ENCODE data around the gene MIOX.

MIOX gene

GRCh38 chr22:50471962-50472361, 14.7 kb upstream of the MIOX start:
- no peak for TF ChIP-seq EGR1 (IDR thresholded peaks at IDR 0.05)
- no peak for TF ChIP-seq TEAD4 (IDR thresholded peaks at IDR 0.05)
- TF ChIP-seq TAF1 (IDR thresholded peaks at IDR 0.05; ENCODE audit: low read depth), result no peak
- no peak for TF ChIP-seq ZBTB7A (IDR thresholded peaks at IDR 0.05; ENCODE audit: low read depth)
- TF ChIP-seq USF1 (IDR thresholded peaks at IDR 0.05), result no peak
- TF ChIP-seq TCF12 (IDR thresholded peaks at IDR 0.05; ENCODE audit: low read depth), result no peak
- TF ChIP-seq YY1 (IDR thresholded peaks at IDR 0.05; ENCODE audit: low read depth), result no peak
- TF ChIP-seq CREB1 (IDR thresholded peaks at IDR 0.05; ENCODE audit: low read depth), result no peak
- no peak for TF ChIP-seq NFIC (IDR thresholded peaks at IDR 0.05)
- no peak for TF ChIP-seq REST (IDR thresholded peaks at IDR 0.05; ENCODE audit: low read depth)
- no peak for TF ChIP-seq CEBPB (IDR thresholded peaks at IDR 0.05)
- TF ChIP-seq EP300 (IDR thresholded peaks at IDR 0.05; ENCODE audit: borderline replicate concordance), result no peak
- no peak for TF ChIP-seq FOXM1 (IDR thresholded peaks at IDR 0.05; ENCODE audit: borderline replicate concordance, low read depth)
- no peak for TF ChIP-seq RAD21 (IDR thresholded peaks at IDR 0.05; ENCODE audit: low read depth)
- TF ChIP-seq, protein P1, sequence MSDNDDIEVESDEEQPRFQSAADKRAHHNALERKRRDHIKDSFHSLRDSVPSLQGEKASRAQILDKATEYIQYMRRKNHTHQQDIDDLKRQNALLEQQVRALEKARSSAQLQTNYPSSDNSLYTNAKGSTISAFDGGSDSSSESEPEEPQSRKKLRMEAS (IDR thresholded peaks at IDR 0.05), result no peak

DNA sequence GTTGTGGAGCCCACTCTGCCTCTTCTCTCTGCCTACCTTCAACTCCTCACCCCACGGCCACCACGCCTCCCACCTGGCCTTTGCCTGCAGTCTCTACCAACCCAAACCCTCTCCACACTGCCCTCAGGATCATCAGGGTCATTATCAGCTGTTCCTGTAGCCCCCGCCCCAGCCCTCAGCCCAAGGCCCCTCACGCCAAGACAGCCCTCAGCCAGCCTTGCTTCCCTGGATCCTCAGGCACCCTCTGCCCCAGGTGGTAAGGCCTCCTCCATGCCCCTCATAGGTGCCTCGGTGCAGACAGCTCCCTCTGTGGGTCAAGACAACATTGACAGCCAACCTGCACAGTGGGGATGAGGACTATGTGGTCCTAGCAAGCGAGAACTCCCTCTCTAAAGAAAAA, 13.6 kb upstream of the MIOX start:
- TF ChIP-seq NFIC (IDR thresholded peaks at IDR 0.05), result no peak
- peak; percentile 24; the same call in 1 of the 2 replicates for TF ChIP-seq RAD21 (IDR thresholded peaks at IDR 0.05; ENCODE audit: low read depth)
- TF ChIP-seq ZBTB7A (IDR thresholded peaks at IDR 0.05; ENCODE audit: low read depth), result no peak

GRCh38 chr22:50473855-50474671, 12.6 kb upstream of the MIOX start:
- no peak for TF ChIP-seq USF1 (IDR thresholded peaks at IDR 0.05)
- TF ChIP-seq NFIC (IDR thresholded peaks at IDR 0.05), result no peak
- no peak for TF ChIP-seq REST (IDR thresholded peaks at IDR 0.05; ENCODE audit: low read depth)
- TF ChIP-seq, protein P1 (IDR thresholded peaks at IDR 0.05), result peak; percentile 50
- no peak for TF ChIP-seq ZBTB7A (IDR thresholded peaks at IDR 0.05; ENCODE audit: low read depth)
- TF ChIP-seq TEAD4 (IDR thresholded peaks at IDR 0.05), result no peak

- TF ChIP-seq TAF1 (IDR thresholded peaks at IDR 0.05; ENCODE audit: low read depth), result peak; percentile 54; the same call in 1 of the 2 replicates
- TF ChIP-seq ZBTB7A (IDR thresholded peaks at IDR 0.05; ENCODE audit: low read depth), result peak; percentile 59; the same call in 1 of the 2 replicates
- TF ChIP-seq TCF12 (IDR thresholded peaks at IDR 0.05; ENCODE audit: low read depth), result no peak
- TF ChIP-seq YY1 (IDR thresholded peaks at IDR 0.05; ENCODE audit: low read depth), result peak; percentile 82
Measured at GRCh38 chr22:50474710-50475651, 11.7 kb upstream of the MIOX start, which contains the start of gene SBF1. Gene SBF1 (minus strand): TSS chr22:50475035. CDS start chr22:50474840, 195 bp downstream.

DNA sequence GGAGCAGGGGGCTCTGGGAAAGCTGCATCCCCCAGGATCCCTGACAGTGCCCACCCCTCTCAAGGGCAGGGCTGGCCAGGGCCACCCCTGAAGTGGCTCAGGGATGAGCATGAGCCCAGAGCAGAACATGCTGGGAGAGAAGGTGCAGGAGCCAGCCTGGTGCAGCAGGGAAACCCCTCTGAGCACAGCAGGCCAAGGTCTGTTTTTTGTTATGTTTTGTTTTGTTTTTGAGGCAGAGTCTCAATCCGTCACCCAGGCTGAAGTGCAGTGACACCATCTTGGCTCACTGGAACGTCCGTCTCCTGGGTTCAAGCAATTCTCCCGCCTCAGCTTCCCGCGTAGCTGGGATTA, 11.0 kb upstream of the MIOX start:
- TF ChIP-seq, protein P1 (IDR thresholded peaks at IDR 0.05), result no peak
- no peak for TF ChIP-seq NFIC (IDR thresholded peaks at IDR 0.05)
- no peak for TF ChIP-seq FOXM1 (IDR thresholded peaks at IDR 0.05; ENCODE audit: borderline replicate concordance, low read depth)
- no peak for TF ChIP-seq RAD21 (IDR thresholded peaks at IDR 0.05; ENCODE audit: low read depth)
- TF ChIP-seq EGR1 (IDR thresholded peaks at IDR 0.05), result no peak
- TF ChIP-seq YY1 (IDR thresholded peaks at IDR 0.05; ENCODE audit: low read depth), result no peak
- no peak for TF ChIP-seq TAF1 (IDR thresholded peaks at IDR 0.05; ENCODE audit: low read depth)
- TF ChIP-seq CEBPB (IDR thresholded peaks at IDR 0.05), result no peak
- TF ChIP-seq REST (IDR thresholded peaks at IDR 0.05; ENCODE audit: low read depth), result no peak
- TF ChIP-seq EP300 (IDR thresholded peaks at IDR 0.05; ENCODE audit: borderline replicate concordance), result no peak
- TF ChIP-seq USF1 (IDR thresholded peaks at IDR 0.05), result no peak
- no peak for TF ChIP-seq CREB1 (IDR thresholded peaks at IDR 0.05; ENCODE audit: low read depth)
- no peak for TF ChIP-seq TEAD4 (IDR thresholded peaks at IDR 0.05)
- no peak for TF ChIP-seq TCF12 (IDR thresholded peaks at IDR 0.05; ENCODE audit: low read depth)
- no peak for TF ChIP-seq ZBTB7A (IDR thresholded peaks at IDR 0.05; ENCODE audit: low read depth)

Data from Ishikawa (cell line).